AML-193 (cell line): ENCODE data around the gene NET1.
A peak's percentile ranks its signal among the peaks of the same experiment; 100 is the strongest.
"Not testable (repeated sequence)": the region's sequence is repeated elsewhere in the genome, so short reads cannot be mapped to it uniquely, and the experiment has no call there.

ENCODE experiments used
- DNase-seq, 2 experiments: peaks; one replicate each; lab custom pipeline; 2025; lab: John Stamatoyannopoulos, UW

NET1 gene

GRCh38 chr10:5412277-5412941 lies at the start of gene NET1:
Gene NET1 (plus strand): TSS chr10:5412557. CDS start chr10:5412693, 136 bp downstream.
- DNase-seq, result peak; percentile 44 to 55

GRCh38 chr10:5362873-5363272 lies 49.5 kb upstream of the NET1 start:
- DNase-seq, result no peak

- DNase-seq, result no peak
These were observed 48.0 kb upstream of the NET1 start for GRCh38 chr10:5364374-5364773.

GRCh38 chr10:5364890-5365338 lies 47.4 kb upstream of the NET1 start, which contains the start of gene UCN3:
Gene UCN3 (plus strand): TSS chr10:5364966. CDS start chr10:5373721, 8,755 bp downstream.
- no peak for DNase-seq

GRCh38 chr10:5365928-5366327 lies 46.4 kb upstream of the NET1 start:
- no peak for DNase-seq

GRCh38 chr10:5369362-5370158 lies 42.8 kb upstream of the NET1 start:
- no peak for DNase-seq

DNA sequence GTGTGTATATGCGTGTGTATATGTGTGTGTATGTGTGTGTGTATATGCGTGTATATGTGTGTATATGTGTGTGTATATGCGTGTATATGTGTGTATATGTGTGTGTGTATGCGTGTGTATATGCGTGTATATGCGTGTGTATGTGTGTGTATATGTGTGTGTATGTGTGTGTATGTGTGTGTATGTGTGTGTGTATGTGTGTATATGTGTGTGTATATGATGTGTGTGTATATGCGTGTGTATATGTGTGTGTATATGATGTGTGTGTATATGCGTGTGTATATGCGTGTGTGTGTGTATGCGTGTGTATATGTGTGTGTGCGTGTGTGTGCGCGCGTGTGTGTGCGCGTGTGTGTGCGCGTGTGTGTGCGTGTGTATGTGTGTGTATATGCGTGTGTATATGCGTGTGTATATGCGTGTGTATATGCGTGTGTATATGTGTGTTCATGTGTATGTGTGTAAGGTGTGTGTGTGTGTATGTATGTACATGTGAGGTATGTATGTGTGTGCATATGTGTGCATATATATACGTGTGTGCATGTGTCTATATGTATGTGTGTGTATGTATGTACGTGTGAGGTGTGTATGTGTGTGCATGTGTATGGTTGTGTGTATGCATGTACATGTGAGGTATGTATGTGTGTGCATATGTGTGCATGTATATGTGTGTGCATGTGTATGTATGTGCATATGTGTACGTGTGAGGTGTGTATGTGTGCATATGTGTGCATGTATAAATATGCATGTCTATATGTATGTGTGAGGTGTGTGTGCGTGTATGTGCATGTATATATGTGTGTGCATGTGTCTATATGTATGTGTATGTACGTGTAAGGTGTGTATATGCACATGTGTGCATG lies 41.6 kb upstream of the NET1 start:
- no peak for DNase-seq

DNA sequence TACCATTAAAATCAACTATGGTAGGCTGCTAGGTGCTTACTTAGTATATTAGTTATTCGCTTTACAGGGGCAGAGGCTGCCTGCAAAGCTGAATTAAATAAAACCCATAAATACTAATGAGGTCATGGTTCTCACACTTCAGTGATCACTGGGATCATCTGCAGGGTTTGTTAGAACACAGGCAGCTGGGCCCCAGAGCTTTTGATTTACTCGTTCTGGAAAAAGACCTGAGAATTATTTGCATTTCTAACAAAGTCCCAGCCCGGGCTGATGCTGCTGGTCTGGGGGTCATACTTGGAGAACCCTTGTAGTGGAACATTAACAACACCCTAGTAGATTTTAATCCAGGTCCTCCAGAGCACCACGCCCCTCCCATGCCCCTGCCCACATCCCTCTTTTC lies 39.0 kb upstream of the NET1 start:
- DNase-seq, result no peak

DNA sequence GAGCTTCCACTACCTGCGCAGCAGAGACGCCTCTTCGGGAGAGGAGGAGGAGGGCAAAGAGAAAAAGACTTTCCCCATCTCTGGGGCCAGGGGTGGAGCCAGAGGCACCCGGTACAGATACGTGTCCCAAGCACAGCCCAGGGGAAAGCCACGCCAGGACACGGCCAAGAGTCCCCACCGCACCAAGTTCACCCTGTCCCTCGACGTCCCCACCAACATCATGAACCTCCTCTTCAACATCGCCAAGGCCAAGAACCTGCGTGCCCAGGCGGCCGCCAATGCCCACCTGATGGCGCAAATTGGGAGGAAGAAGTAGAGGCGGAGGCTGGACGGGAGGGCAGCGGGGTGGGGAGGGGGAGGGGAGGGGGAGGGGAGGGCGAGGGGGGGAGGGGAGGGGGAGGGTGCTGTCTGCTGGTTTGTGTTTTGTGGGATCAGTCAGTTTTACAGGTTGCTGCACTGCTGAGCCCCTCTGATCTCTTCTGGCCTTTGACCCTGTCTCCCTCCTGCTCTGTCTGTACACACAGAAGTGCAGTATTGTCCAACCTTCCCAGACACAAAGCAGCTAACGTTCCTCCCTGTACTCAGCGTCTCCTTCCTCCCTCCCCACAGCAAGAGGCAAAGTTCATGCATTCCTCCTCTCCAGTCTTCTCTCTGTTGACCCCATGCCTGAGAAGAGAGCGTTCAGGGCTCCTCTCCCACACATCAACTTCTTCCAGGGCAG lies 38.3 kb upstream of the NET1 start:
- DNase-seq, result no peak

GRCh38 chr10:5376450-5376849 lies 35.9 kb upstream of the NET1 start:
- no peak for DNase-seq

- DNase-seq, result not testable (repeated sequence)
These were observed 33.2 kb upstream of the NET1 start for GRCh38 chr10:5379202-5379601.

DNA sequence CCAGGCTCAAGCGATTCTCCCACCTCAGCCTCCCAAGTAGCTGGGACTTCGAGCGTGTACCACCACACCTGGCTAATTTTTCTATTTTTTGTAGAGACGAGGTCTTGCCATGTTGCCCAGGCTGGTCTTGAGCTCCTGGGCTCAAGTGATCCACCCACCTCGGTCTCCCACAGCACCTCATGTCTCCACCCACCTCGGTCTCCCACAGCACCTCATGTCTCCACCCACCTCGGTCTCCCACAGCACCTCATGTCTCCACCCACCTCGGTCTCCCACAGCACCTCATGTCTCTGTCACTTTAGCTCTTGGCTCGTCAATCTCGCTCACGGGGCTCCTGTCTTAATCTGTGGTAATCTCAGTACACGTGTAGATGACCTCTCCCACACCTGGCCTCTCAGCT lies 32.0 kb upstream of the NET1 start:
- not testable (repeated sequence) for DNase-seq

- no peak for DNase-seq
These were observed 31.2 kb upstream of the NET1 start for GRCh38 chr10:5381187-5381586.

DNA sequence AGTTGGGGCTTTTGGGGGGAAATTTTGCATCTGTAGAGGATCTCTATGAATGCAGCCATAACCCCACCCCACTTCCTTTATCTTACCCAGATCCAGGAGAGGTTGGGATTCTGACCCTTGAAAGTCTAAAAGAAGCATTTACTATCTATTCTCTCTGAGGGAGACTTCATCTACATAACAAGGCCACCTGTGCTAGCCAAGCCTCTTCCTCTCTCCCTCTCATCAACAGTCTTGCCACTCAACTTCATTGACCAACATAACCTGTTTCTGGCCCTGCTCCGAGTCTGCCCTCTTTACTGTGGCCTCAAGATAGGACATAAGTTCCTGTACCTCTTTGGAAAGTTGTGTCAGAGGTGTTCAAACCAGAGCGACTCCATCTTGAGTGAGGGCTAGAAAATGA lies 27.1 kb upstream of the NET1 start:
- no peak for DNase-seq

DNA sequence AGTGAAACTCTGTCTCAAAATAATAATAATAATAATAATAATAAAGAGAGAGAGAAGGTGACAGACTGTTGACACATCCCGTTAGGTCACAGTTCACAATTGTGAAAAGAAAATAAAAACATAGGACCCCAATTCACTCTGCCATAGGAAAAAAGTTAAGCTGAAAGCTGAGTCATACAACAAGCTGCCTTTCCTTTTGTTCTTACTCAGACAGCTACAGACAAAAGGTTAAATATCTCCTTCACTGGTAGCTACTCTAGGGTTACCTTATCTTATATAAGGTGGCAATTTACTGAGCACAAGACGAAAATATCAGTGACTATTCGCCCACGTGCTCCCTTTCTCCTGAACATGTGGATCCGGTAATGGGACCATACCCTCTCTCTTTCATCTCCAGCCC lies 25.2 kb upstream of the NET1 start:
- DNase-seq, result no peak

GRCh38 chr10:5390607-5391205 lies 21.7 kb upstream of the NET1 start:
- DNase-seq, result no peak

DNA sequence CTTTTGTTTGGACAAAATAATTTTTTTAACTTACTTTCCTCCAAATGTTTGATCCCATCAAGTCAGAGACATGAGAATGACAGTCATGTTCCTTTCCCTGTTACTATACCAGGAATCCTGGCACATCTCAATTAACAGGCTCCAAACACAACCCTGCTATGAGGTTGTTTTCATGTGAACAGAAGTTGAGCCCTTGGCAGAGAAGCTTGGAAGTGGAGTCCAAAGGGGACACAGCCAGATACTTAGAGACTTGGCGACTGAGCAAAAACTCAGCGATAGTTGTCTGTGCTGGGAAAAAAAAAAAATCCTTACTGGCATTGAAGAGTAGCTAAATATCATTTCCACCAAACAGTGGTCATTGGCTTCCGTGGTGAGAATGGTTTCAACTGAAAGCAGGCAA lies 20.6 kb upstream of the NET1 start:
- DNase-seq, result no peak

DNA sequence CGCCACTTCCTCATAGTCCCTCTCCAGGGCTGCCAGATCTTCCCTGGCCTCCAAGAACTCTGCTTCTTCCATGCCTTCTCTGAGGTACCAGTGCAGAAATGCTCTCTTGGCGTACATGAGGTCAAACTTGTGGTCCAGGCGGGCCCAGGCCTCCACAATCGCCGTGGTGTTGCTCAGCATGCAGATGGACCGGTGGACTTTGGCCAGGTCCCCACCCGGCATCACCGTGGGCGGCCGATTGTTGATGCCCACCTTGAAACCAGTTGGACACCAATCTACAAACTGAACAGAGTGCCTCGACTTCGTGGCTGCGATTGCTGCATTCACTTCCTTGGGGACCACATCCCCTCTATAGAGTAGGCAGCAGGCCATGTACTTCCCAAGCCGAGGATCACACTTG lies 18.8 kb upstream of the NET1 start:
- no peak for DNase-seq

GRCh38 chr10:5395168-5395567 lies 17.2 kb upstream of the NET1 start:
- no peak for DNase-seq

DNA sequence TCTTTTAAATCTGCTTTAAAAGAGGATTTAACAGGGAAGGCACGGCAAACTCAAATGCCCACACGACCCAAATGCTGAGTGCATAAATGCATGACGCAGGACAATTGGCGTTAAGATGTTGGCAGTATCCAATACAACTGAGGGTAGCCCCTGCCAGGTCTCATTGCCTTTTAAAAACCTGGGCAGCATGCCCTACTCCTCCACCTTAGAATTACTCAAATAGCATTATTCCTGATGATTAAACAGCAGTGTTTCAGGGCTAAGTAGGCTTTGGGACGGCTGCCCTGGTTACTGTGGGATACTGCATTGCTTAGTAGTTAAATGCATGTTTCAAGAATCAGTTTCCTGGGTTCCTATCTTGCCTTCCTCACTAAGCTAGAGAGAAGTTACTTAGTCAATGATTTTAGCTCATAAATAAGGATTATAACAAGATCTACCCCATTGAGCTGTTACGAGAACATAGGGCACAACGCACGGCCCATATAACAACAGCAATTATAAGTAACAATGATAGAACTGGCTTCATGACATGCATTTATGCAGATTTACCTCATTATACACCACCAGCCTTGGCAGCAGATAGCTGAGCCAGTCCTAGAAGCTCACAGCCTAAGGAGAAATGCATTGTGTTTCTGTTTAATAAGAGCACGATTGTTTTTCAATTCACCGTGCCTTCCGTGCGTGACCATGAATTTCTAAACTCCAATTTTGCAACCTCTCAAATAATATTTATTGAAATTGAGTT lies 15.6 kb upstream of the NET1 start:
- no peak for DNase-seq

GRCh38 chr10:5399332-5399731 lies 13.0 kb upstream of the NET1 start:
- no peak for DNase-seq
